GM12878 (cell line): Measurements from ENCODE around the gene NCAPD2. TPM values are rescaled to one million over a fixed set of nuclear protein-coding genes. Genes with fewer than 3 reads are reported as not detected.

Experiments
- BCL3 ChIP-seq: IDR thresholded peaks from 2 replicates; pipeline ENCODE4 v1.6.1; 2011; ENCODE audit warnings: borderline replicate concordance, low read depth, mild to moderate bottlenecking, moderate library complexity, low read length; ENCODE audit not compliant: insufficient read depth, poor library complexity, severe bottlenecking
- E4F1 ChIP-seq: fragments of 450-650 bp; IDR thresholded peaks from 2 replicates; pipeline ENCODE4 v1.6.1; 2018; ENCODE audit warnings: borderline replicate concordance, mild to moderate bottlenecking; ENCODE audit not compliant: partially characterized antibody
- ELK1 ChIP-seq: IDR thresholded peaks from 2 replicates; pipeline ENCODE4 v1.6.1; 2012; ENCODE audit warnings: low read depth, low read length, improper control_type of control experiment
- FOS ChIP-seq: IDR thresholded peaks from 3 replicates; pipeline ENCODE4 v1.6.1; 2011; ENCODE audit warnings: borderline replicate concordance; ENCODE audit not compliant: insufficient read length; ENCODE audit errors: extremely low read depth
- FOXM1 ChIP-seq: IDR thresholded peaks from 2 replicates; pipeline ENCODE4 v1.6.1; 2012; ENCODE audit warnings: low read depth, mild to moderate bottlenecking, inconsistent platforms, low read length, moderate library complexity
- MEF2A ChIP-seq: IDR thresholded peaks from 2 replicates; pipeline ENCODE4 v1.6.1; 2011; ENCODE audit warnings: low read depth, mild to moderate bottlenecking, low read length, moderate library complexity; ENCODE audit not compliant: insufficient read depth
- NFYB ChIP-seq: IDR thresholded peaks from 2 replicates; pipeline ENCODE4 v1.6.1; 2011; ENCODE audit warnings: low read depth, mild to moderate bottlenecking, low read length, improper control_type of control experiment, moderate library complexity; ENCODE audit not compliant: insufficient read depth
- RUNX3 ChIP-seq: IDR thresholded peaks from 2 replicates; pipeline ENCODE4 v1.6.1; 2012; ENCODE audit warnings: low read length, inconsistent platforms
- SMC3 ChIP-seq: IDR thresholded peaks from 2 replicates; pipeline ENCODE4 v1.6.1; 2011; ENCODE audit warnings: low read length, improper control_type of control experiment, borderline replicate concordance
- USF1 ChIP-seq: IDR thresholded peaks from 2 replicates; pipeline ENCODE4 v1.6.1; 2011; ENCODE audit warnings: borderline replicate concordance, low read depth, mild to moderate bottlenecking, moderate library complexity, mixed read lengths, low read length; ENCODE audit not compliant: insufficient read depth; ENCODE audit errors: extremely low read length
- ZBED1 ChIP-seq: IDR thresholded peaks from 2 replicates; pipeline ENCODE4 v1.6.1; 2016; ENCODE audit warnings: borderline replicate concordance
- ZBTB33 ChIP-seq: fragments of 450-650 bp; IDR thresholded peaks from 2 replicates; pipeline ENCODE4 v1.6.1; 2017; ENCODE audit warnings: mild to moderate bottlenecking
- ZBTB4 ChIP-seq: fragments of 450-650 bp; formaldehyde crosslinking; IDR thresholded peaks from 2 replicates; pipeline ENCODE4 v1.4.0; 2022; ENCODE audit warnings: mild to moderate bottlenecking, moderate library complexity
- ZNF274 ChIP-seq: IDR thresholded peaks from one replicate; pipeline ENCODE4 v1.8.0; 2011; ENCODE audit not compliant: insufficient read length, insufficient read depth
- ZSCAN29 ChIP-seq: fragments of 450-650 bp; IDR thresholded peaks from 2 replicates; pipeline ENCODE4 v1.6.1; 2017; ENCODE audit warnings: mild to moderate bottlenecking, moderate library complexity
- polyA plus RNA-seq, 11 experiments: library from polyadenylated mRNA; depleted of rRNA in 4 of 11; unstranded in 6 of 11; stranded (reverse) in 5 of 11; fragments of >200 nt; fragmentation: Nextera tagmentation in 4 of 11; fragmentation: Illumina TruSeq in 1 of 11; extraction: Ambion mirVana in 4 of 11; extraction: Trizol in 1 of 11; gene quantifications; 1 replicate in 1 of 11; 2 replicates in 10 of 11; pipeline versions ENCODE4 v1.2.1 to v1.2.3, GENCODE V29; 2011 to 2016; ENCODE audit warnings: inconsistent platforms in 2 of 11, missing spikeins in 2 of 11, low read depth in 1 of 11
- total RNA-seq, 4 experiments: library from RNA; depleted of rRNA in 3 of 4; stranded (reverse); fragments of >200 nt in 3 of 4; fragmentation: Illumina TruSeq in 1 of 4; extraction: Trizol in 1 of 4; gene quantifications; 2 replicates each; pipeline versions ENCODE4 v1.2.1 to v1.2.3, GENCODE V29; 2013 to 2021

The NCAPD2 gene
- total and polyA plus RNA-seq, 10 of the 15 experiments (the other 5 are each of a cell fraction or from before 2014, with no cell fraction given), result 24.2 to 160 (median 110) TPM

GRCh38 chr12:6534945-6535696 is 41.2 kb downstream of the NCAPD2 start (continued):
- TF ChIP-seq USF1 (peak; percentile 94), ZBTB33 (no peak), NFYB (no peak), ZSCAN29 (no peak), ZBED1 (no peak), MEF2A (no peak), SMC3 (no peak), E4F1 (no peak), BCL3 (peak; percentile 11), FOS (no peak), ELK1 (no peak), RUNX3 (no peak), FOXM1 (no peak), ZNF274 (no peak), ZBTB4 (CRISPR knock-in tag) (no peak)
